Muscle layer of colon (tissue), 2 donors: ENCODE data around the gene HDAC9.

Experiments
- H3K27ac ChIP-seq: one replicate; pipeline ENCODE4 v1.7.0; 2013; ENCODE audit warnings: low read depth, mild to moderate bottlenecking, low read length, moderate library complexity
- H3K27me3 ChIP-seq, 2 donors: one replicate each; pipeline ENCODE4 v1.7.0; 2013; ENCODE audit warnings: low read length in 2 of 2, mild to moderate bottlenecking in 2 of 2; ENCODE audit not compliant: insufficient read depth in 2 of 2, control insufficient read depth in 1 of 2
- H3K36me3 ChIP-seq: one replicate; pipeline ENCODE4 v1.7.0; 2013; ENCODE audit warnings: mild to moderate bottlenecking, low read length; ENCODE audit not compliant: insufficient read depth
- H3K4me1 ChIP-seq: one replicate; pipeline ENCODE4 v1.7.0; 2013; ENCODE audit warnings: mild to moderate bottlenecking, low read length; ENCODE audit not compliant: insufficient read depth
- H3K4me3 ChIP-seq, 2 donors: one replicate each; pipeline ENCODE4 v1.7.0; 2013; ENCODE audit warnings: low read length in 2 of 2, low read depth in 1 of 2, mild to moderate bottlenecking in 1 of 2, moderate library complexity in 1 of 2
- H3K9ac ChIP-seq: one replicate; pipeline ENCODE4 v1.7.0; 2013; ENCODE audit warnings: low read length
- H3K9me3 ChIP-seq: one replicate; pipeline ENCODE4 v1.7.0; 2013; ENCODE audit warnings: mild to moderate bottlenecking, low read length
- donor health status: abdominal sarcoma.
- donor health status: Adenocarcinoma of cecum.

The HDAC9 gene

GRCh38 chr7:18997477-18998150 lies 502.1 kb downstream of the HDAC9 start:
- no peaks in the 10 kb centered on the region for H3K4me1 ChIP-seq
- H3K36me3 ChIP-seq: no peaks in the 10 kb centered on the region
- no peaks in the 10 kb centered on the region for H3K9me3 ChIP-seq
- H3K4me3 ChIP-seq: no peak overlapping the region
- H3K27me3 ChIP-seq: no peaks in the 10 kb centered on the region
- H3K27ac ChIP-seq: no peak overlapping the region
- no peak overlapping the region for H3K9ac ChIP-seq

GRCh38 chr7:19000410-19000809 lies 504.9 kb downstream of the HDAC9 start:
- H3K9ac ChIP-seq: no peak overlapping the region
- H3K36me3 ChIP-seq: no peaks in the 10 kb centered on the region
- no peak overlapping the region for H3K27ac ChIP-seq
- no peaks in the 10 kb centered on the region for H3K4me1 ChIP-seq
- H3K4me3 ChIP-seq: no peak overlapping the region
- no peaks in the 10 kb centered on the region for H3K9me3 ChIP-seq
- H3K27me3 ChIP-seq: no peaks in the 10 kb centered on the region

GRCh38 chr7:19001854-19002253 lies 506.3 kb downstream of the HDAC9 start:
- Histone ChIP-seq H3K9me3 (no peaks in the 10 kb centered on the region), H3K4me3 (no peak overlapping the region), H3K27ac (no peak overlapping the region), H3K27me3 (no peaks in the 10 kb centered on the region), H3K4me1 (no peaks in the 10 kb centered on the region), H3K36me3 (no peaks in the 10 kb centered on the region), H3K9ac (no peak overlapping the region)

- no peak overlapping the region for H3K4me3 ChIP-seq
- no peaks in the 10 kb centered on the region for H3K9me3 ChIP-seq
- no peaks in the 10 kb centered on the region for H3K4me1 ChIP-seq
- no peak overlapping the region for H3K27ac ChIP-seq
- H3K27me3 ChIP-seq: no peaks in the 10 kb centered on the region
- no peaks in the 10 kb centered on the region for H3K36me3 ChIP-seq
- no peak overlapping the region for H3K9ac ChIP-seq
Measured at GRCh38 chr7:19009241-19009935, 513.8 kb downstream of the HDAC9 start.

- Histone ChIP-seq H3K4me3 (no peak overlapping the region), H3K9ac (no peak overlapping the region), H3K27ac (no peak overlapping the region), H3K4me1 (no peaks in the 10 kb centered on the region), H3K36me3 (no peaks in the 10 kb centered on the region), H3K27me3 (no peaks in the 10 kb centered on the region), H3K9me3 (no peaks in the 10 kb centered on the region)
Measured at GRCh38 chr7:19009936-19010280, 514.4 kb downstream of the HDAC9 start.

GRCh38 chr7:19011212-19011611 lies 515.7 kb downstream of the HDAC9 start:
- H3K4me3 ChIP-seq: no peak overlapping the region
- H3K9ac ChIP-seq: no peak overlapping the region
- H3K27me3 ChIP-seq: no peaks in the 10 kb centered on the region
- H3K4me1 ChIP-seq: no peaks in the 10 kb centered on the region
- H3K27ac ChIP-seq: no peak overlapping the region
- no peaks in the 10 kb centered on the region for H3K36me3 ChIP-seq
- H3K9me3 ChIP-seq: no peaks in the 10 kb centered on the region

GRCh38 chr7:19015098-19015497 lies 519.5 kb downstream of the HDAC9 start:
- Histone ChIP-seq H3K27me3 (no peaks in the 10 kb centered on the region), H3K27ac (no peak overlapping the region), H3K36me3 (no peaks in the 10 kb centered on the region), H3K4me1 (no peaks in the 10 kb centered on the region), H3K4me3 (no peak overlapping the region), H3K9me3 (no peaks in the 10 kb centered on the region), H3K9ac (no peak overlapping the region)

GRCh38 chr7:19016140-19016539 lies 520.6 kb downstream of the HDAC9 start:
- Histone ChIP-seq H3K27ac (no peak overlapping the region), H3K4me3 (no peak overlapping the region), H3K9ac (no peak overlapping the region), H3K27me3 (no peaks in the 10 kb centered on the region), H3K9me3 (no peaks in the 10 kb centered on the region), H3K4me1 (no peaks in the 10 kb centered on the region), H3K36me3 (no peaks in the 10 kb centered on the region)

GRCh38 chr7:19017374-19017773 lies 521.8 kb downstream of the HDAC9 start:
- Histone ChIP-seq H3K9ac (no peak overlapping the region), H3K27ac (no peak overlapping the region)

GRCh38 chr7:19020062-19020461 lies 524.5 kb downstream of the HDAC9 start:
- Histone ChIP-seq H3K9me3 (no peaks in the 10 kb centered on the region), H3K4me1 (no peaks in the 10 kb centered on the region), H3K27me3 (no peaks in the 10 kb centered on the region), H3K36me3 (no peaks in the 10 kb centered on the region), H3K4me3 (no peak overlapping the region), H3K9ac (no peak overlapping the region), H3K27ac (no peak overlapping the region)

More at GRCh38 chr7:19017374-19017773, 521.8 kb downstream of the HDAC9 start:
- Histone ChIP-seq H3K4me1 (no peaks in the 10 kb centered on the region), H3K27me3 (no peaks in the 10 kb centered on the region), H3K4me3 (no peak overlapping the region), H3K36me3 (no peaks in the 10 kb centered on the region), H3K9me3 (no peaks in the 10 kb centered on the region)

GRCh38 chr7:19020711-19021110 lies 525.2 kb downstream of the HDAC9 start:
- no peak overlapping the region for H3K4me3 ChIP-seq
- H3K36me3 ChIP-seq: no peaks in the 10 kb centered on the region
- no peaks in the 10 kb centered on the region for H3K27me3 ChIP-seq
- no peaks in the 10 kb centered on the region for H3K9me3 ChIP-seq
- H3K9ac ChIP-seq: no peak overlapping the region
- H3K4me1 ChIP-seq: no peaks in the 10 kb centered on the region
- H3K27ac ChIP-seq: no peak overlapping the region

GRCh38 chr7:19023477-19023876 lies 527.9 kb downstream of the HDAC9 start:
- H3K4me1 ChIP-seq: no peaks in the 10 kb centered on the region
- no peak overlapping the region for H3K9ac ChIP-seq
- H3K4me3 ChIP-seq: no peak overlapping the region
- H3K27me3 ChIP-seq: no peaks in the 10 kb centered on the region
- H3K27ac ChIP-seq: no peak overlapping the region
- no peaks in the 10 kb centered on the region for H3K9me3 ChIP-seq
- H3K36me3 ChIP-seq: no peaks in the 10 kb centered on the region
